Caco-2 (cell line): ENCODE measurements around the gene BIK. TPM values are rescaled to one million over a fixed set of nuclear protein-coding genes. Genes with fewer than 3 reads are reported as not detected.

ENCODE experiments used
- Bru-seq: library from RNA; stranded (reverse); fragments of 400-500 nt; gene quantifications from one replicate; lab custom pipeline; 2021; lab: Mats Ljungman, UMichigan
- BruChase-seq, 2 experiments: library from RNA; stranded (reverse); fragments of 400-500 nt; gene quantifications; one replicate each; lab custom pipeline; 2021; lab: Mats Ljungman, UMichigan
- BruUV-seq: library from RNA; stranded (reverse); fragments of 400-500 nt; replicated peaks from 2 replicates; lab custom pipeline; 2021; lab: Mats Ljungman, UMichigan
- CTCF ChIA-PET: fragments of 300-600 bp; sonication (Branson Sonifier 250); formaldehyde crosslinking; loops from one replicate; lab custom pipeline; 2022; ENCODE audit warnings: antibody characterized with exemption; lab: Charles Lee
- POLR2A ChIA-PET: fragments of 300-600 bp; sonication (Branson Sonifier 250); formaldehyde crosslinking; loops from one replicate; lab custom pipeline; 2022; ENCODE audit warnings: antibody characterized with exemption; lab: Charles Lee
- DNase-seq, 2 experiments: peaks; one replicate each; pipeline versions ENCODE4 v3.0.0 to v3.0.0-alpha.2; 2020 to 2022
- H3K27me3 ChIP-seq: replicated peaks from 2 replicates; pipeline ENCODE4 v1.6.0; 2011; ENCODE audit warnings: low read length; ENCODE audit not compliant: control insufficient read depth, insufficient read depth
- H3K36me3 ChIP-seq: 2 replicates; pipeline ENCODE4 v1.5.1; 2011; ENCODE audit warnings: low read length; ENCODE audit not compliant: control insufficient read depth, insufficient read depth
- H3K4me1 ChIP-seq: fragments of 250-450 bp; sonication (Bioruptor Pico); 2 replicates; pipeline ENCODE4 v1.5.1; 2020; ENCODE audit warnings: mild to moderate bottlenecking
- H3K4me3 ChIP-seq: 2 replicates; pipeline ENCODE4 v1.5.1; 2011; ENCODE audit warnings: low read depth, mild to moderate bottlenecking, control low read depth, low read length
- H3K9me3 ChIP-seq: fragments of 250-450 bp; sonication (Bioruptor Pico); 2 replicates; pipeline ENCODE4 v1.5.1; 2020; ENCODE audit warnings: mild to moderate bottlenecking, moderate library complexity
- H3K27ac Mint-ChIP-seq: one replicate; pipeline ENCODE4 v1.8.0; 2022; ENCODE audit warnings: mixed read lengths; ENCODE audit not compliant: unreplicated experiment
- H3K27me3 Mint-ChIP-seq: one replicate; pipeline ENCODE4 v1.8.0; 2022; ENCODE audit warnings: mixed read lengths; ENCODE audit not compliant: insufficient read depth, unreplicated experiment
- H3K36me3 Mint-ChIP-seq: one replicate; pipeline ENCODE4 v1.8.0; 2022; ENCODE audit warnings: mild to moderate bottlenecking, mixed read lengths; ENCODE audit not compliant: insufficient read depth, unreplicated experiment
- H3K4me1 Mint-ChIP-seq: one replicate; pipeline ENCODE4 v1.8.0; 2022; ENCODE audit warnings: low read depth, mixed read lengths; ENCODE audit not compliant: unreplicated experiment
- H3K4me3 Mint-ChIP-seq: one replicate; pipeline ENCODE4 v1.8.0; 2022; ENCODE audit warnings: mild to moderate bottlenecking, moderate library complexity, mixed read lengths; ENCODE audit not compliant: unreplicated experiment
- H3K9me3 Mint-ChIP-seq: one replicate; pipeline ENCODE4 v1.8.0; 2022; ENCODE audit warnings: mixed read lengths; ENCODE audit not compliant: unreplicated experiment
- intact Hi-C: fragments of 100-400 bp; cut with micrococcal nuclease; formaldehyde crosslinking; loops from one replicate; pipeline ENCODE4 v1.10.0; 2022; ENCODE audit not compliant: unreplicated experiment
- long read RNA-seq: library from polyadenylated mRNA; stranded (forward); transcript quantifications from one replicate; pipeline ENCODE4 v2.0.0, GENCODE V29; 2022
- total RNA-seq: library from RNA; stranded (reverse); gene quantifications from 2 replicates; pipeline ENCODE4 v1.2.3, GENCODE V29; 2022
- TF ChIP-seq, protein P1 (sequence below), 2 experiments: fragments of 200-600 bp in 1 of 2; IDR thresholded peaks; 1 replicate in 1 of 2; 2 replicates in 1 of 2; pipeline versions ENCODE4 v1.5.1 to v1.8.0; 2011 to 2022; ENCODE audit warnings: antibody characterized with exemption in 1 of 2, control low read depth in 1 of 2, inconsistent platforms in 1 of 2, low read depth in 1 of 2, low read length in 1 of 2, mild to moderate bottlenecking in 1 of 2, moderate library complexity in 1 of 2; ENCODE audit not compliant: insufficient read depth in 1 of 2, severe bottlenecking in 1 of 2, unreplicated experiment in 1 of 2

The BIK gene, protein sequence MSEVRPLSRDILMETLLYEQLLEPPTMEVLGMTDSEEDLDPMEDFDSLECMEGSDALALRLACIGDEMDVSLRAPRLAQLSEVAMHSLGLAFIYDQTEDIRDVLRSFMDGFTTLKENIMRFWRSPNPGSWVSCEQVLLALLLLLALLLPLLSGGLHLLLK
- total RNA-seq: 13.3 and 17.6 TPM in 2 replicates
- Bru-seq, nascent RNA: percentile 55 among the genes with signal in this experiment
- percentile 62 among the genes with signal in this experiment for BruChase-seq, experiment 1, labeled RNA remaining after a 2-hour chase
- percentile 57 among the genes with signal in this experiment for BruChase-seq, experiment 2, labeled RNA remaining after a 6-hour chase
- long read RNA-seq, transcript BIK-201 (5 exons, 953 nt): major isoform, 31 of 37 reads
- long read RNA-seq, partial matches to known transcripts: 1 of 37 reads
- long read RNA-seq, other reads (novel, unspliced or antisense): 5 of 37 reads

DNA sequence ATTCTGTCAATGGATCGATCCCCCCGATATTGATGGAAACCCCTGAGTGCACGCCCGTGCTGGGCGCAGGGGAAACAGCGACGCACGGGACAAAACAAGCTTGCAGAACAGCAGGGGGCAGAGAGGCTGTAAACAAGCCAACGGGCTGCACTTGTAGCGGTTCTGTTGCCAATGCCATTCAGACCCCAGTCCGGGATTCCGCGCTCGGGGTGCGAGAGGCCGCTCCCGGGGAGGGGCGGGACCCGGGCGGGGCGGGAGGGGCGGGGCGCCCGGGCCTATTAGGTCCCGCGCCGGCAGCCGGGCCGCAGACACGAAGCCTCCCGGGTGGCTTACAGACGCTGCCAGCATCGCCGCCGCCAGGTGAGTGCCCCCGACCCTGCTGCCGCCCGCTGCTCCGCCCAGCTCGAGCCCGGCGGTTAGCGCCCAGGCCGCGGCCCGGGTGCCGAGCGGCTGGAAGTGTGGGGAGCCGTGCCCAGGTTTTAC lies at the start of gene BIK:
TSS of gene BIK (plus strand) at position 307 of the 483 bp plus-strand sequence. CDS start 13,273 bp downstream, outside the sequence.
- peak within 1 kb of the TSS; percentile 87 for H3K4me3 ChIP-seq
- no peaks in the 10 kb centered on the region for H3K27me3 ChIP-seq
- TF ChIP-seq, protein P1, sequence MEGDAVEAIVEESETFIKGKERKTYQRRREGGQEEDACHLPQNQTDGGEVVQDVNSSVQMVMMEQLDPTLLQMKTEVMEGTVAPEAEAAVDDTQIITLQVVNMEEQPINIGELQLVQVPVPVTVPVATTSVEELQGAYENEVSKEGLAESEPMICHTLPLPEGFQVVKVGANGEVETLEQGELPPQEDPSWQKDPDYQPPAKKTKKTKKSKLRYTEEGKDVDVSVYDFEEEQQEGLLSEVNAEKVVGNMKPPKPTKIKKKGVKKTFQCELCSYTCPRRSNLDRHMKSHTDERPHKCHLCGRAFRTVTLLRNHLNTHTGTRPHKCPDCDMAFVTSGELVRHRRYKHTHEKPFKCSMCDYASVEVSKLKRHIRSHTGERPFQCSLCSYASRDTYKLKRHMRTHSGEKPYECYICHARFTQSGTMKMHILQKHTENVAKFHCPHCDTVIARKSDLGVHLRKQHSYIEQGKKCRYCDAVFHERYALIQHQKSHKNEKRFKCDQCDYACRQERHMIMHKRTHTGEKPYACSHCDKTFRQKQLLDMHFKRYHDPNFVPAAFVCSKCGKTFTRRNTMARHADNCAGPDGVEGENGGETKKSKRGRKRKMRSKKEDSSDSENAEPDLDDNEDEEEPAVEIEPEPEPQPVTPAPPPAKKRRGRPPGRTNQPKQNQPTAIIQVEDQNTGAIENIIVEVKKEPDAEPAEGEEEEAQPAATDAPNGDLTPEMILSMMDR (IDR thresholded peaks at IDR 0.05; ENCODE audit: insufficient read depth in 1 of 2, low read depth in 1 of 2, low read length in 1 of 2, severe bottlenecking in 1 of 2, unreplicated experiment in 1 of 2): peak in 1 of 2 experiments; percentile 34
- CTCF ChIA-PET: interaction anchor here (0.6 to 1.6 kb wide), 3 partner anchors 20 to 121 kb away, joined by 3 to 4 read pairs (median 4); no protein-coding TSS in a partner anchor
- Mint-ChIP-seq H3K27me3 (no peaks in the 10 kb centered on the region), H3K4me3 (peak within 1 kb of the TSS; percentile 76), H3K36me3 (peaks cover 12% of the 10 kb centered on the region), H3K4me1 (peaks cover 7% of the 10 kb centered on the region), H3K9me3 (no peaks in the 10 kb centered on the region), H3K27ac (no peak within 1 kb of the TSS)
- no peaks in the 10 kb centered on the region for H3K9me3 ChIP-seq
- intact Hi-C loops: no loop called here
- H3K4me1 ChIP-seq: peaks cover 4% of the 10 kb centered on the region
- DNase-seq: peak; percentile 62 to 64
- no TSS peak for BruUV-seq
- POLR2A ChIA-PET: no interaction called here
- H3K36me3 ChIP-seq: no peaks in the 10 kb centered on the region

- Mint-ChIP-seq H3K4me3 (no peak overlapping the region), H3K27me3 (no peaks in the 10 kb centered on the region), H3K36me3 (no peaks in the 10 kb centered on the region), H3K4me1 (no peaks in the 10 kb centered on the region), H3K9me3 (no peaks in the 10 kb centered on the region), H3K27ac (no peak overlapping the region)
- no peak for DNase-seq
- POLR2A ChIA-PET: interaction anchor here (0.5 to 0.6 kb wide), 3 partner anchors 47 to 107 kb away, joined by 3 read pairs; partner anchors contain the start of gene PACSIN2
- CTCF ChIA-PET: interaction anchor here (0.6 kb wide), 1 partner anchor 58 kb away, joined by 3 read pairs; no protein-coding TSS in a partner anchor
- H3K9me3 ChIP-seq: no peaks in the 10 kb centered on the region
- intact Hi-C loops: no loop called here
- no peak overlapping the region for H3K4me3 ChIP-seq
- no peaks in the 10 kb centered on the region for H3K36me3 ChIP-seq
- H3K4me1 ChIP-seq: no peaks in the 10 kb centered on the region
- no peaks in the 10 kb centered on the region for H3K27me3 ChIP-seq
- no TSS peak for BruUV-seq
- TF ChIP-seq, protein P1 (IDR thresholded peaks at IDR 0.05; ENCODE audit: insufficient read depth in 1 of 2, low read depth in 1 of 2, low read length in 1 of 2, severe bottlenecking in 1 of 2, unreplicated experiment in 1 of 2): no peak
These were observed 44.4 kb upstream of the BIK start for GRCh38 chr22:43066134-43066533.

DNA sequence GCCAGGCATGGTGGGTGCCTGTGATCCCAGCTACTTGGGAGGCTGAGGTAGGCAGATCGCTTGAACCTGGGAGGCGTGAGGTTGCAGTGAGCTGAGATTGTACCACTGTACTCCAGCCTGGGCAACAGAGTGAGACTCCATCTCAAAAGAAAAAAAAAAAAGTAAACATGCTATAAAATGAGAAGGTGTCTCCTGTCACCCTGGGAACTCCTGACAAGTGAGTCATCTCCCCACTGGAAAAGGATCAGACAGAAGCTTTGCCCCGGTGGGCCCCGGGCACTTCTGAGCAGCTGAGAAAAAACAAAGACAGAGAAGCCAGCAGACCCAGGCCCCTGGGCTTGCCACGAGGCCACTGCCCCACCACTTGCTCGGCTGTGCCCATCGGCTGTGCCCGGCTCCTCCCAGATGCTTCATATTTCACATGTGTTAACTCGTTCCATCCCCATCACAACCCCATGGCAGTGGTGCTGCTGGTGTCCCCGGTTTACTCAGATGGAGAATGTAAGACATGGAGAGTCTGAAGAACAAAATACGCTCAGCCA lies 43.6 kb upstream of the BIK start:
- Histone ChIP-seq H3K27me3 (no peaks in the 10 kb centered on the region), H3K9me3 (no peaks in the 10 kb centered on the region), H3K36me3 (no peaks in the 10 kb centered on the region), H3K4me1 (no peaks in the 10 kb centered on the region), H3K4me3 (no peak overlapping the region)
- no peaks in the 10 kb centered on the region for H3K27me3 Mint-ChIP-seq
- no peaks in the 10 kb centered on the region for H3K36me3 Mint-ChIP-seq
- no peak overlapping the region for H3K27ac Mint-ChIP-seq
- no peaks in the 10 kb centered on the region for H3K4me1 Mint-ChIP-seq
- intact Hi-C loops: no loop called here
- BruUV-seq: no TSS peak
- ChIA-PET POLR2A (interaction anchor here (0.5 kb wide), 1 partner anchor 52 kb away, joined by 3 read pairs; the partner anchor contains the start of gene PACSIN2), CTCF (no interaction called here)
- no peaks in the 10 kb centered on the region for H3K9me3 Mint-ChIP-seq
- H3K4me3 Mint-ChIP-seq: no peak overlapping the region
- DNase-seq: no peak
- TF ChIP-seq, protein P1 (IDR thresholded peaks at IDR 0.05; ENCODE audit: insufficient read depth in 1 of 2, low read depth in 1 of 2, low read length in 1 of 2, severe bottlenecking in 1 of 2, unreplicated experiment in 1 of 2): no peak
